ENCODE data around the gene NEMP2. TPM values are rescaled to one million over a fixed set of nuclear protein-coding genes. Genes with fewer than 3 reads are reported as not detected.

The NEMP2 gene
- total and polyA plus RNA-seq, 2 of the 8 experiments (the other 6 are each of a cell fraction or from before 2014, with no cell fraction given), result 3.1 to 5.3 TPM

DNA sequence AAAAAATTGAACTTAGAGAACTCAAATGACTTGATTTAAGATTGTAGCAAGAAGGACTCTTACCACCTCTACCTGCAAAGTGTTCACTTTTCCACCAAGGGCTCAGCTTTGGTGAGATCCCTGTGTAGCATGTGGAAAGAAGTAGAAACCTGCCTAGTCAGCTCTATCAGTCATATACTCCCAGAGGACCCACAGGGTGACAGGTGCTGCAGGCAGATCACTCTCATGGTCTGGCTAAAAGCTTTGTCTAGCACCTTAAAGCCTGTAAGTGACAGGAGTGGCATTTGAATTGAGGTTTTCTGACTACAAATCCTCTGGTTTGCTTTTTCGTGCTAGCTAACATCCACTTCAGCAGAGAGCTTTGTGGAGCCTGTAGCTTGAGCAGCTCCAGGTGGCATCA, 18.7 kb upstream of the NEMP2 start:
- CTCF ChIA-PET (ENCODE audit: partially characterized antibody), result interaction anchor here (0.7 to 1.6 kb wide), 5 partner anchors 9 to 228 kb away, joined by 3 to 5 read pairs (median 3); no protein-coding TSS in a partner anchor
- H3K27me3 ChIP-seq (replicated peaks in 1 of 4; ENCODE audit: control insufficient read depth in 3 of 4, extremely low read depth in 1 of 4, insufficient read depth in 3 of 4, low read length in 3 of 4), result no peaks in the 10 kb centered on the region
- H2BK15ac ChIP-seq (ENCODE audit: low read length), result no peak overlapping the region
- TF ChIP-seq FOSL1 (IDR thresholded peaks at IDR 0.05; ENCODE audit: insufficient read depth, low read depth, low read length), result no peak
- TF ChIP-seq CBX5 (IDR thresholded peaks at IDR 0.05; ENCODE audit: low read depth, low read length), result no peak
- no peak for TF ChIP-seq CEBPB (IDR thresholded peaks at IDR 0.05; ENCODE audit: low read depth, low read length)
- no peak for TF ChIP-seq MAFK (IDR thresholded peaks at IDR 0.05; ENCODE audit: low read depth, low read length)
- TF ChIP-seq KDM4A (IDR thresholded peaks at IDR 0.05; ENCODE audit: low read depth, low read length, severe bottlenecking), result no peak
- no peak for TF ChIP-seq SP1 (IDR thresholded peaks at IDR 0.05; ENCODE audit: low read depth, low read length)
- TF ChIP-seq JUN (IDR thresholded peaks at IDR 0.05; ENCODE audit: low read depth, low read length), result no peak
- TF ChIP-seq CTBP2 (IDR thresholded peaks at IDR 0.05; ENCODE audit: borderline replicate concordance, insufficient read depth, insufficient read length, low read length), result no peak
- TF ChIP-seq SP4 (IDR thresholded peaks at IDR 0.05; ENCODE audit: low read length), result no peak
- TF ChIP-seq NRF1 (IDR thresholded peaks at IDR 0.05; ENCODE audit: low read depth, low read length), result no peak
- TF ChIP-seq SP2 (IDR thresholded peaks at IDR 0.05; ENCODE audit: low read length), result no peak
- TF ChIP-seq, protein P1, sequence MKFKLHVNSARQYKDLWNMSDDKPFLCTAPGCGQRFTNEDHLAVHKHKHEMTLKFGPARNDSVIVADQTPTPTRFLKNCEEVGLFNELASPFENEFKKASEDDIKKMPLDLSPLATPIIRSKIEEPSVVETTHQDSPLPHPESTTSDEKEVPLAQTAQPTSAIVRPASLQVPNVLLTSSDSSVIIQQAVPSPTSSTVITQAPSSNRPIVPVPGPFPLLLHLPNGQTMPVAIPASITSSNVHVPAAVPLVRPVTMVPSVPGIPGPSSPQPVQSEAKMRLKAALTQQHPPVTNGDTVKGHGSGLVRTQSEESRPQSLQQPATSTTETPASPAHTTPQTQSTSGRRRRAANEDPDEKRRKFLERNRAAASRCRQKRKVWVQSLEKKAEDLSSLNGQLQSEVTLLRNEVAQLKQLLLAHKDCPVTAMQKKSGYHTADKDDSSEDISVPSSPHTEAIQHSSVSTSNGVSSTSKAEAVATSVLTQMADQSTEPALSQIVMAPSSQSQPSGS (IDR thresholded peaks at IDR 0.05; ENCODE audit: low read length), result no peak
- H2BK20ac ChIP-seq (ENCODE audit: low read length), result no peak overlapping the region
- no peak overlapping the region for H2AFZ ChIP-seq (ENCODE audit: low read length)
- DNase-seq (ENCODE audit: low read depth in 1 of 2, low spot score in 2 of 2), result no peak
- H3K4me3 ChIP-seq (ENCODE audit: extremely low read depth in 1 of 4, insufficient read depth in 2 of 4, low read depth in 3 of 4, low read length in 4 of 4), result no peak overlapping the region
- no peak overlapping the region for H3K4ac ChIP-seq (replicated peaks; ENCODE audit: insufficient read length, low read depth, low read length)
- no peaks in the 10 kb centered on the region for H3K79me2 ChIP-seq (ENCODE audit: control insufficient read depth in 1 of 2, insufficient read depth in 2 of 2, low read length in 2 of 2)
- H3K56ac ChIP-seq (replicated peaks; ENCODE audit: insufficient read length, low read depth, low read length), result no peak overlapping the region
- POLR2A ChIA-PET (ENCODE audit: partially characterized antibody), result interaction anchor here (0.6 to 1.4 kb wide), 3 partner anchors 9 to 91 kb away, joined by 3 to 6 read pairs (median 4); no protein-coding TSS in a partner anchor
- H4K91ac ChIP-seq (replicated peaks; ENCODE audit: insufficient read length, low read length), result no peak overlapping the region
- H3K79me1 ChIP-seq (ENCODE audit: low read depth, low read length), result no peaks in the 10 kb centered on the region
- H3K4me1 ChIP-seq (replicated peaks in 1 of 4; ENCODE audit: control insufficient read depth in 3 of 4, insufficient read depth in 4 of 4, low read length in 3 of 4), result peaks cover 0 to 3% (median 0%) of the 10 kb centered on the region in 4 experiments; a peak in 2 of 7 replicates
- H3K27ac ChIP-seq (ENCODE audit: low read depth, low read length), result no peak overlapping the region
- H3K23ac ChIP-seq (ENCODE audit: insufficient read length), result no peak overlapping the region
- H4K20me1 ChIP-seq (replicated peaks in 1 of 2; ENCODE audit: control insufficient read depth in 1 of 2, insufficient read depth in 2 of 2, low read length in 2 of 2), result no peaks in the 10 kb centered on the region
- no peak overlapping the region for H2BK12ac ChIP-seq (ENCODE audit: low read depth, low read length)
- no peak overlapping the region for H3K14ac ChIP-seq (ENCODE audit: insufficient read length)
- H4K8ac ChIP-seq (ENCODE audit: extremely low read depth, insufficient read depth, low read length), result no peak overlapping the region
- H3K9me3 ChIP-seq (ENCODE audit: insufficient read depth in 2 of 2, low read depth in 1 of 2, low read length in 1 of 2), result no peaks in the 10 kb centered on the region
- 86% methylated on average over 1 of the region's 1 CpG; no CpG with 5 or more reads in 1 of the 2 experiments for WGBS, 2 experiments (ENCODE audit: extremely low coverage in 1 of 2, insufficient coverage in 1 of 2, insufficient read length in 1 of 2, insufficient replicate concordance in 2 of 2, low coverage in 1 of 2, low lambda C conversion rate in 2 of 2, missing lambda C conversion rate in 1 of 2)
- H3K9ac ChIP-seq (replicated peaks in 1 of 4; ENCODE audit: extremely low read depth in 1 of 4, low read depth in 3 of 4, low read length in 3 of 4), result no peak overlapping the region
- no peak for FAIRE-seq
- H3K36me3 ChIP-seq (ENCODE audit: control insufficient read depth in 2 of 4, insufficient read depth in 4 of 4, low read length in 3 of 4), result no peaks in the 10 kb centered on the region
- no peak overlapping the region for H2BK5ac ChIP-seq (ENCODE audit: low read depth, low read length)
- no peak overlapping the region for H3K4me2 ChIP-seq (ENCODE audit: insufficient read depth in 1 of 2, low read depth in 2 of 2, low read length in 2 of 2)
- H2BK120ac ChIP-seq (replicated peaks; ENCODE audit: low read depth, low read length), result no peak overlapping the region
- H3K23me2 ChIP-seq (ENCODE audit: low read depth, low read length), result no peaks in the 10 kb centered on the region
- H2AK5ac ChIP-seq (ENCODE audit: low read depth, low read length), result no peak overlapping the region
- H4K5ac ChIP-seq (ENCODE audit: insufficient read length, low read depth, low read length), result no peak overlapping the region
- no peak overlapping the region for H3K18ac ChIP-seq (ENCODE audit: extremely low read depth, low read length)

Measured in H1 (cell line).